HL-60 (cell line): Measurements from ENCODE around the gene CLSTN1.

Source experiments
- CTCF ChIP-seq: IDR thresholded peaks from one replicate; pipeline ENCODE4 v1.5.1; 2011; ENCODE audit warnings: low read length, control low read depth, inconsistent platforms; ENCODE audit not compliant: insufficient read depth
- POLR2AphosphoS5 ChIP-seq: IDR thresholded peaks from 2 replicates; pipeline ENCODE4 v1.6.1; 2012; ENCODE audit warnings: low read depth

GRCh38 chr1:9699361-9699760, 124.4 kb downstream of the CLSTN1 start:
- TF ChIP-seq POLR2AphosphoS5 (no peak), CTCF (no peak)
